ENCODE measurements around the gene LHFPL3. TPM values are rescaled to one million over a fixed set of nuclear protein-coding genes. Genes with fewer than 3 reads are reported as not detected.

Gene LHFPL3
- total RNA-seq, 1 experiment from 2014 or later = not detected

- TF ChIP-seq CEBPB (IDR thresholded peaks at IDR 0.05; ENCODE audit: low read depth) (no peak), ZNF274 (IDR thresholded peaks at IDR 0.05; ENCODE audit: low read depth, low read length) (no peak)
- H3K9me2 ChIP-seq (ENCODE audit: insufficient read depth) = no peaks in the 10 kb centered on the region
- no peak for DNase-seq (ENCODE audit: low read depth, low spot score)
- H2AFZ ChIP-seq (ENCODE audit: low read depth, low read length, poor library complexity, severe bottlenecking) = no peak overlapping the region
- no peak overlapping the region for H3K4me3 ChIP-seq (replicated peaks in 1 of 2; ENCODE audit: low read depth in 1 of 2, low read length in 2 of 2)
- no peaks in the 10 kb centered on the region for H4K20me1 ChIP-seq (ENCODE audit: insufficient read depth)
- ChIA-PET POLR2A (no interaction called here), CTCF (no interaction called here), RAD21 (ENCODE audit: low non-redundant PET in 1 of 2, low total read pairs in 2 of 2, uncharacterized antibody in 2 of 2, unreplicated experiment in 2 of 2) (no interaction called here)
- no TSS peak for BruUV-seq (replicated peaks)
- no peaks in the 10 kb centered on the region for H3K36me3 ChIP-seq (ENCODE audit: control insufficient read depth in 1 of 2, insufficient read depth in 2 of 2, low read length in 2 of 2)
- no peak overlapping the region for H3K9ac ChIP-seq (ENCODE audit: low read length)
- intact Hi-C loops (cut with micrococcal nuclease) = no loop called here
- H3K9me3 ChIP-seq (ENCODE audit: control insufficient read depth in 1 of 2, insufficient read depth in 1 of 2, low read depth in 1 of 2, low read length in 2 of 2) = no peaks in the 10 kb centered on the region
- H3K4me2 ChIP-seq (ENCODE audit: low read length) = no peak overlapping the region
- H3K4me1 ChIP-seq (ENCODE audit: control insufficient read depth in 1 of 2, insufficient read depth in 2 of 2, low read length in 2 of 2) = no peaks in the 10 kb centered on the region
- H3K27ac ChIP-seq (ENCODE audit: low read depth, low read length) = no peak overlapping the region
- H3K79me2 ChIP-seq (ENCODE audit: insufficient read depth, low read length) = no peaks in the 10 kb centered on the region
- peaks cover 78% of the 10 kb centered on the region for H3K27me3 ChIP-seq (ENCODE audit: insufficient read depth, low read length)
- ATAC-seq = no peak
Measured at GRCh38 chr7:104794589-104794988, 466.2 kb downstream of the LHFPL3 start.

GRCh38 chr7:104795086-104795485 is 466.7 kb downstream of the LHFPL3 start:
- ChIA-PET CTCF (no interaction called here), POLR2A (no interaction called here), RAD21 (ENCODE audit: low non-redundant PET in 1 of 2, low total read pairs in 2 of 2, uncharacterized antibody in 2 of 2, unreplicated experiment in 2 of 2) (no interaction called here)
- ATAC-seq (no peak), DNase-seq (ENCODE audit: low read depth, low spot score) (no peak)
- Histone ChIP-seq H3K9me2 (ENCODE audit: insufficient read depth) (no peaks in the 10 kb centered on the region), H3K27ac (ENCODE audit: low read depth, low read length) (no peak overlapping the region), H3K36me3 (ENCODE audit: control insufficient read depth in 1 of 2, insufficient read depth in 2 of 2, low read length in 2 of 2) (no peaks in the 10 kb centered on the region), H3K9ac (ENCODE audit: low read length) (no peak overlapping the region), H3K4me2 (ENCODE audit: low read length) (no peak overlapping the region), H3K9me3 (ENCODE audit: control insufficient read depth in 1 of 2, insufficient read depth in 1 of 2, low read depth in 1 of 2, low read length in 2 of 2) (no peaks in the 10 kb centered on the region), H4K20me1 (ENCODE audit: insufficient read depth) (no peaks in the 10 kb centered on the region), H2AFZ (ENCODE audit: low read depth, low read length, poor library complexity, severe bottlenecking) (no peak overlapping the region), H3K27me3 (ENCODE audit: insufficient read depth, low read length) (peaks cover 78% of the 10 kb centered on the region), H3K79me2 (ENCODE audit: insufficient read depth, low read length) (no peaks in the 10 kb centered on the region), H3K4me3 (replicated peaks in 1 of 2; ENCODE audit: low read depth in 1 of 2, low read length in 2 of 2) (no peak overlapping the region), H3K4me1 (ENCODE audit: control insufficient read depth in 1 of 2, insufficient read depth in 2 of 2, low read length in 2 of 2) (no peaks in the 10 kb centered on the region)
- no TSS peak for BruUV-seq (replicated peaks)
- no peak for TF ChIP-seq EZH2 (IDR thresholded peaks at IDR 0.05)
- no peak for TF ChIP-seq SIN3A (IDR thresholded peaks at IDR 0.05; ENCODE audit: low read depth)
- intact Hi-C loops (cut with micrococcal nuclease) = no loop called here
